ENCODE data around the gene RPL10.

The RPL10 gene

DNA sequence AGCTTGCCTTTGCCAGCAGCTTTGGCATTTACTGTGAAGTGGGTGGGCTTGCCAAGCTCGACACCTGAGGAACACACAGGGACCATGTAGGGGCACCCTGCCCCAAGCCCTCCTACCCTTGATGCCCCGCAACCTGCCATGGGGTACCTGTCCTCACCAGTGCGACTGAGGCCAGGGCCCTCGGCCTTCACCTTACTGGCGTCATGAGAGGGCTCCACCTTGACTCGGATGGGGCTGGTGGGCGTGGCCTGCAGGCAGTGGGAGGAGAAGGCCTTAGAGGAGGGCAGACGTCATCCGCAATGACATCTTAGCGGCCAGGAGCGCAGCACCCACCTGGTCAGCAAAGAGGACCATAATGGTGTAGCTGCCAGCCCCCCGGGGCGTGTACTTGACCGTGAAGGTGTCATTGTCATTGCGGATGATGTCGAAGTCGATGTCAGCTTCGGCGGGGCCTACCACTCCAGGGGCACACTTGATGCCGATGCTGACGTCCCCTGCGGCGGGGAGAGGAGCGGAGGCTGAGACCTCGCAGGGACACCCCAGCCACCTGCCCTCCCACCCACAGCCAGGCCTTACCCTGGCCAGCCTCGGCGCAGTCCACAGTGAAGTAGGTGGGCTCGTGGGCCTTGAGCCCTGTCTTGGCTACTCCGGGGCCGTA lies 36.0 kb upstream of the RPL10 start:
- no peak for DNase-seq

- no peak for DNase-seq
Observed at GRCh38 chrX:154363706-154364439, 34.3 kb upstream of the RPL10 start.

GRCh38 chrX:154365052-154365600 lies 33.1 kb upstream of the RPL10 start:
- DNase-seq = no peak

GRCh38 chrX:154365997-154366665 lies 32.0 kb upstream of the RPL10 start:
- no peak for DNase-seq

DNA sequence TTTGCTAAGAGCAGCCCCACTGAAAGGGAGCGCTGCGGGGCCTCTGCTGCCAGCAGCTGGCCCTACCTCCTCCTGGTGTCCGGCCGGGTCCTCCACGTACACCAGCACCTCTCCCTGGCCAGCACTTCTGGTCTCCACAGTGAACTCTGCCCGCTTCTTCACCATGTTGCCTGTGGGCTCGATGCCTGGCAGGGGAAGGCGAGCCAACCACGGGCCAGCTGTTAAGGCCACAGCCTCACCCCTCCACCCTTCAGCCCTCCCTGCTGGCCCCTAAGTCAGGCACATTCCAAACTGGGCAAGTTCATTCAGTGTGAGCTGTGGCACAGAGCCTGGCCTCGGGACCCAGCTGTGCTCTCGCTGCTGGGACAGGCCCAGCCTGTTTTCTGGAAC lies 31.5 kb upstream of the RPL10 start:
- DNase-seq = no peak

DNA sequence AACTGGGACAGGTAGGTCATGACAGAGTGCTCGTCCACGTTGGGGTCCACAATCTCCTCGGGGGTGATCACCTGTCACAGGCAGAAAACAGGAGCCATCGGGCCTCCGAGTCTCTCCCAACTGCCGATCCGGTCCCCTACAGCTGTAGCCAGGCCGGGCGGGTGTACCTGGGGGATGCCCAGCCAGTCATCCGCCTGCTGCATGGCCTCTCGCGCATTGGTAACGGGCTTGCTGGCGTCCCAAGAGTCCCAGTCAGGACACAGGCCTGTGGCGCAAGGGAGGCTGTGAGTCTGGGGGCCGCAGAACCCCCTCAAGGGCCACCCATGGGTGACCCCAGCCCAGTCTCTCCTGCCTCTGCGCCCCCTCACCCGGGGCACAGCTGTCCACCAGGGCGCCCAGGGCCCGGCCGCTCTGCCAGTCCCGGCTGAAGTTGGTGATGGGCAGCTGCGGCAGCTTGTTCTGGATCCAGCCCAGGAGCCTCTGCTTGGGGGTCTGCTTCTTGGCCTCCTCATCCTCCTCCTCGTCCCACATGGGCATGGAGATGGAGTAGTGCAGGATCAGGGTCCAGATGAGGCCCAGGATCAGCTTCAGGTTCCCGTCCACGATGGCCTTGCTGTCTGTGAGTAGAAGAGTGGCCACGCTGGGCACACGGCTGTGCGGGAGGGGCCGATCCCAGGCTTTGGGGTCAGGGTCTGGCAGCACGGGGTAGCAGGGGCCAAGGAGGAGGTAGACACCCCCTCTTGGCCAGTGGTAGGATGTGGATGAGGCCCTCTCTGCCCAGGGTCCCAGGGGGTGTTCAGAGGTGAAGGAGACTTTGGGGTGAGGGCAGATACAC lies 30.5 kb upstream of the RPL10 start:
- no peak for DNase-seq

GRCh38 chrX:154368630-154369448 lies 29.3 kb upstream of the RPL10 start:
- peak; percentile 85 for DNase-seq

GRCh38 chrX:154369449-154370299 lies 28.5 kb upstream of the RPL10 start:
- DNase-seq = peak; percentile 69

- peak; percentile 12 for DNase-seq
Observed at GRCh38 chrX:154370300-154371016, 27.7 kb upstream of the RPL10 start.

DNA sequence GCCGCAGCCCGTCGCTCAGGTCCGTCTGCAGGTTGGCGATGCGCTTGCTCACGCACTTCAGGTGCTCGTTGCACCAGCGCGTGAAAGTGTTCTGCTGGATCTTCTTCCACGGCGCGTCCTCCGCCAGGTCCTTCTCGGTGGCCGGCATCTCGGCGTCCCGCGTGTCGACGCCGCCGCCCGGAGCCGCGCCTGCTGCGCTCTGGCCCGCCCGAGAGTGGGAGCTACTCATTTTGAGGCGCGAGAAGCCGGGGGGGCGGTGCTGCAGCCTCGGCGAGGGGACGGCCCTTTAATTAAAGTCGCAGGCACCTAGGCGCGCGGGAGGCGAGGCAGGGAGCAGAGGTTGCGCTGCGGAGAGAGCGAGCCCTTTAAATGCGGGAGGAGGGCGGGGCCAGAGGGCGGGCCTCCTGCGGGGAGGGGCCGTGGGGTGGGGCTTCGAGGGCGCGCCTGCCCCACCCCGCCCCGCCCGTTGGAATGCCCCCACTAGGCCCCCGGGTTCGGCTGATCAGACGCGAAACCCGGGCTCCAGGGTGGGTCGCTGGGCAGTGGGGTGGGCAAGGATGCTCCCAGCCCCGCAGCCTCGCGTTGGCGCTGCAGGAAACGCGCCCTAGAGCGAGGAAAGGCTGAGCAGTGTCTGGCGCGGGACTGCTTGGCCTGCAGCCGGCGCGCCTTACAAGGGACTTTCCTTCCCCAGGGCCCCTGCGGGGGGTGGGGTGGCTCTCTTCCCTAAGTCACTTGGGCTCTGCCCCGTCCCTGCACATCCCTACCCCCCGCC lies 27.0 kb upstream of the RPL10 start:
- DNase-seq = peak; percentile 89

- DNase-seq = no peak
Observed at GRCh38 chrX:154371789-154372300, 26.3 kb upstream of the RPL10 start.

DNA sequence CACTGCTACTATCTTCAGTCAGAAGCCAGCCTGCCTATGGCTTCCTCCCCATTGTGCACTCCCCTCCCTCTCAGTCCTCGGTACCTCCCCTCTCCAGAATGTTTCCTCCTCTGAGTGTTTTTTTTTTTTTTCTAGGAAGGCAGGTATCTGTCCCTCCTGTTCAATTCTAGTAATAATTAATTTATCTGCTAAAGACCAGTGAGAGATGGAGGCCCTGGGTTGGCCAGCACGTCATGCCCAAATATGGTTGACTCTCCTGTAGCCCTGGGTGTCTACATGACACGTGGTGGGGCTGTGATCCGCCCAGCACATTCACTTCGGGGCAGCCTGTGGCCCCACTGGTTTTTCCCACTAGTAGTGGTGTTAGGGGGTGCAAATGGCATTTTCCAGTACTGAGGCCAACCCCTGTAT lies 25.6 kb upstream of the RPL10 start:
- DNase-seq = no peak

DNA sequence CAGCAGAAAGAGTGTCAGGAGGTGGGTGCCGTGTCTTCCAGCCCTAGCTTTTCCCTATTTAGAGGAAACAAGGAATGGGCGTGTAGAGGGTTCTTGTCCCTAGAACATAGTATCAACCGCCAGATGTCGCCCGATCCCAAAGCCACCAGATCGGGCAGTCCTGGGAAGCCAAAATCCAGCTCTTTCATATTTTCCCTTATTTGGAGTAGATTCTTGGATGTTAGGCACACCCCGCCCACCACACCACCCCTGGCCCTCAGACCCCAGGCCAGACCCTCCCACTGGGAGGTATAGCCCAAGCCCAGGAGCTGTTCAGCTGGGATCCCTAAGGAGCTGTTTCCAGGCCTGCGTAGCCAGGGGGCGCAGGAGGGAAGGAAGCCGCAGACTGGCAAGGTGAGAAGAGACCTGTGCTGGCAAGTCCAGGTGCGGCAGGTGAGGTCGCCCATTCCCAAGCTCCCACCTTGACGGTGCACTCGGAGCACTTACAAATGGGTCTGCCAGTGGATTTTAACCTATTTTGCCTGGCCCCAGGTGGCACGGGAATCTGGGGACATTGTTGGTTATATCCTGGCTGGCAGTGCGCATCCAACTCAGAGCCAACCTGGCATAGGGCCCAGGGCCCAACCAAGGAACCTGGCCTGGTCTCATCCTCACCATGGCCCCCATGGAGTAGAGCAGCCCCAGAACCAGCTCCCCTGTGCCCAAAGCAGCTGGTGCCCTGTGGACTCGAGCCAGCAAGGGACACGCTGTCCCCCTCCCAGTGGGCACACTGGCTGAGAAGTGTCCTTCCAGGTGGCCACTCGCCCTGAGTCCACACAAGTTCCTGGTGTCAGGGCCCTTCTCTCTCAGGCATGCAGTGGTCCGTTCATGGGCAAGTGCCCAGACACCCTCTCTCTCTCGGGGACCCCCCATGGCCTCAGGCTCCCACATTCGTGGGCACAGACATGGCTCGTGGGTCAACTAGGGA lies 24.6 kb upstream of the RPL10 start:
- DNase-seq = peak; percentile 27

DNA sequence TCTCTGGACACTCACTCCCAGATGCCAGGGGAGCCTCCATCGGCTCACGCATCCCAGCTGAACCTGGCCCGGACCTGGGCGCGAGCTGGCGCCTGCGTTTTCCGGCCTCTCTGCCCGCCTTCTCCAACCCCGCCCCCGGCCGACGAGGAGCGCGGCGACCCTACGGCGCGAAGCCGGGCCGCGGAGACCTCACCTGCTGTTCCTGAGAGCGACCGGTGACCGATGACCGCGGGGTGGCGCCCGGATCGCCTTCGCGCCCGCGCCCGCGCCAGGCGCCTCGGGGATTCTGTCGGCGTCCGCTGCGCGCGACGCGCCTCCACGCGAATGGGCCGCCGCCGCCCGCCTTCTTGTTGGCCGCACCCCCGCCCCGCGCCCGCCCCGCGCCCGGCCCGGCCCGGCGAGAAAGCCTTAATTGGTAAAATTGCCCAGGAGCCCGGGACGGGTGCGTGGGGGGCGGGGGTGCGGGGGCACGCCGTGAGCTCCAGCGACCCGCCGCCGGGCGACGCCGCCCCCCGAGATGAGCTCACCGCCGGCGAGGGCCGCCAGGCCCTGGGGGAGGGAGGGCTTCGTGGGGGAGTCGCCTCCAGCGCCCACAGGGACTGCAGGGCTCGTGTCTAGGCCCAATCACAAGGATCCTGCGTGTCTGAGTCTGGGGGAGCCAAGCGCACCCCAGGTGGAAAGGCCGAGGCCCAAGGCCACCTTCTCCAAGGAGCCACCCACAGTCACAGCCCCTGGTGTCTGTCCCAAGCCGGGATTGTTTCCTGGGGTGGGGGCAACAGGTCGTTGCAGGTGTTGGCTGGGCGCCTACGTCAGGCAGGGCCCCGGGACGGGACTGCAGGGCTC lies 23.6 kb upstream of the RPL10 start, which contains the start of gene FLNA:
Gene FLNA (minus strand): TSS at position 322 of the 843 bp plus-strand sequence. CDS start 3,389 bp downstream, outside the sequence.
- DNase-seq = no peak

DNA sequence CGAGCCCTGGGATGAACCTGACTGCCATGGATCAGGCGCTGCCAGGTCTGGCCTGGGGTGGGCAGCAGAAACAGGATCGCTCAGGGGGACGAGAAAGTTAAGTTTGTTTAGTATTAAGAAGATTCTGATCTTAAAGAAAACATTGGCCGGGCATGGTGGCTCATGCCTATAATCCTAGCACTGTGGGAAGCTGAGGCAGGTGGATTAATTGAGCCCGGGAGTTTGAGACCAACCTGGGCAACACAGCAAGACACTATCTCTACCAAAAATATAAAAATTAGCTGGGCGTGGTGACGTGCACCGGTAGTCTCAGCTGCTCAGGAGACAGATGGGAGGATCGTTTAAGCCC lies 23.0 kb upstream of the RPL10 start:
- DNase-seq = no peak

DNA sequence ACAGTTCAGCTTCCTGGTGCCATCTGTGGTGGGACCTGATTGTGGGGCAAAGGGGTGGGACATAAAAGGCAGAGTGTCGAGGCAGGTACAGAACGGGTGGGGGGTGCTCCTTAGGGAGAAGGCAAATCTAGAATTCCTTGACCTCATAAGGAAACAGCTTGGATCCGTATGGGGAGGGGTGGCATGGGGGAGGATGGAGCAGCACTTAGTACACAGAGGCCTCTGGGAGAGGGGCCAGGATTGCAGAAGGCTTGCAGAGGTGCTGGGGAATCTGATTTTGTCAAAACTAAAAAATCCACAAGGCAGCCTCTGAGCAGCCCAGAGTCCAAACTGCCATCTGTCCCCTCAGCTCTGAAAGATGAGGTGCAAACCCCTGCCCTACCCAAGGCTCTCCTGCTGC lies 21.4 kb upstream of the RPL10 start:
- DNase-seq = no peak
